Measurements from ENCODE around the gene ITPR1. TPM values are rescaled to one million over a fixed set of nuclear protein-coding genes. Genes with fewer than 3 reads are reported as not detected.

ITPR1 gene
- total RNA-seq, 2 donors from 2014 or later: 29.3 to 29.8 TPM

DNA sequence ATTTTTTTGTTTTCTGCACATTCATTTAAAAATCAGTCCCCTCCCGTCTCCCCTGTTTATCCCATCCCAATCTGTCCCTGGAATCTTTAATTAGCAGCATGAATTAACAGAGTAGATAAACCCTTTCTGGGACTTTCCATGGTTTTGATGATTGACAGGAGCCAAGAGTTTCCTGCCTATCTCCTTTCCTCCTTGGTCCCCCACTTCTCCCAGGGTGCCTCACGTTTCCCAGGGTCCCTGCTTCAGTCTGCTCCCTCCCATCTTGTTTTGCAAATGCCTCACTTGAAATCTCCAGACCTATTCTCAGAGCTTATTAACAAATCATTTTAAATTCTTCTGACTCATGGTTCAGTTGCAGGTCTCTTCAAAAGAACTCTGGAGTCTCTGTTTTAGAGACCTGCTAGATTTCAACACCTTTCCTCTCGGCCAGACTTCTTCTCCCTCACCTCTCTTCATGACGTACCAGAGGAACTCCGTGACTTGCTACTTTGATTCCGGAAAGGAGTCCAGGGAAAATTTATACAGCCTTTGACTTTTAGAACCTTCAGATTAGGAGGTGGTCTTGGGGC, 238.5 kb downstream of the ITPR1 start:
- H3K27ac ChIP-seq: no peak overlapping the region
- 91 to 93% methylated on average over 6 of the region's 6 CpGs for WGBS, 2 donors
- intact Hi-C loops (cut with DNase I): no loop called here
- TF ChIP-seq, protein P1, sequence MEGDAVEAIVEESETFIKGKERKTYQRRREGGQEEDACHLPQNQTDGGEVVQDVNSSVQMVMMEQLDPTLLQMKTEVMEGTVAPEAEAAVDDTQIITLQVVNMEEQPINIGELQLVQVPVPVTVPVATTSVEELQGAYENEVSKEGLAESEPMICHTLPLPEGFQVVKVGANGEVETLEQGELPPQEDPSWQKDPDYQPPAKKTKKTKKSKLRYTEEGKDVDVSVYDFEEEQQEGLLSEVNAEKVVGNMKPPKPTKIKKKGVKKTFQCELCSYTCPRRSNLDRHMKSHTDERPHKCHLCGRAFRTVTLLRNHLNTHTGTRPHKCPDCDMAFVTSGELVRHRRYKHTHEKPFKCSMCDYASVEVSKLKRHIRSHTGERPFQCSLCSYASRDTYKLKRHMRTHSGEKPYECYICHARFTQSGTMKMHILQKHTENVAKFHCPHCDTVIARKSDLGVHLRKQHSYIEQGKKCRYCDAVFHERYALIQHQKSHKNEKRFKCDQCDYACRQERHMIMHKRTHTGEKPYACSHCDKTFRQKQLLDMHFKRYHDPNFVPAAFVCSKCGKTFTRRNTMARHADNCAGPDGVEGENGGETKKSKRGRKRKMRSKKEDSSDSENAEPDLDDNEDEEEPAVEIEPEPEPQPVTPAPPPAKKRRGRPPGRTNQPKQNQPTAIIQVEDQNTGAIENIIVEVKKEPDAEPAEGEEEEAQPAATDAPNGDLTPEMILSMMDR (IDR thresholded peaks at IDR 0.05): no peak
- no peak for TF ChIP-seq POLR2A (IDR thresholded peaks at IDR 0.05)
- H3K9me3 ChIP-seq: no peaks in the 10 kb centered on the region
- H3K4me1 ChIP-seq: peaks cover 26% of the 10 kb centered on the region
- DNase-seq (no peak), ATAC-seq (no peak)
- no peaks in the 10 kb centered on the region for H3K27me3 ChIP-seq
- H3K36me3 ChIP-seq (replicated peaks in 1 of 2; ENCODE audit: insufficient read depth in 1 of 2, low read depth in 2 of 2): no peaks in the 10 kb centered on the region
- no peak overlapping the region for H3K4me3 ChIP-seq

DNA sequence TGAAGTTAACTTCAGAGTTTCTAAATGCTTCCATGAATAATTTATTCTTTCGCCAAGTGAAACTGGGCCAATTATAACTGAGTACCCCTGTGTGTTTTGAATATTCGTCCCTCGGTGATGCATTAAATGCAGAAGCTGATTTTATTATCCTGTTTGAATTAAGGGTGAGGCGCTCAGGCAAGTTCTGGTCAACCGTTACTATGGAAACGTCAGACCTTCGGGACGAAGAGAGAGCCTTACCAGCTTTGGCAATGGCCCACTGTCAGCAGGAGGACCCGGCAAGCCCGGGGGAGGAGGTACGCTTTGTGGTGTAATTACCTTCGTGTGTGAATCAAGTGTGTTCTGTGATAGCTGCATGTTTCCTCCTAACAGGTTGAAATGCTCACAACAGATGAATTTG, 239.8 kb downstream of the ITPR1 start:
- DNase-seq: no peak
- 65 to 71% methylated on average over 12 of the region's 12 CpGs for WGBS, 2 donors
- H3K9me3 ChIP-seq: no peaks in the 10 kb centered on the region
- no peak for TF ChIP-seq POLR2A (IDR thresholded peaks at IDR 0.05)
- TF ChIP-seq, protein P1 (IDR thresholded peaks at IDR 0.05): no peak
- ATAC-seq: no peak
- peaks cover 32% of the 10 kb centered on the region for H3K4me1 ChIP-seq
- intact Hi-C loops (cut with DNase I): no loop called here
- H3K27ac ChIP-seq: no peak overlapping the region
- no peaks in the 10 kb centered on the region for H3K27me3 ChIP-seq
- no peaks in the 10 kb centered on the region for H3K36me3 ChIP-seq (replicated peaks in 1 of 2; ENCODE audit: insufficient read depth in 1 of 2, low read depth in 2 of 2)
- no peak overlapping the region for H3K4me3 ChIP-seq

DNA sequence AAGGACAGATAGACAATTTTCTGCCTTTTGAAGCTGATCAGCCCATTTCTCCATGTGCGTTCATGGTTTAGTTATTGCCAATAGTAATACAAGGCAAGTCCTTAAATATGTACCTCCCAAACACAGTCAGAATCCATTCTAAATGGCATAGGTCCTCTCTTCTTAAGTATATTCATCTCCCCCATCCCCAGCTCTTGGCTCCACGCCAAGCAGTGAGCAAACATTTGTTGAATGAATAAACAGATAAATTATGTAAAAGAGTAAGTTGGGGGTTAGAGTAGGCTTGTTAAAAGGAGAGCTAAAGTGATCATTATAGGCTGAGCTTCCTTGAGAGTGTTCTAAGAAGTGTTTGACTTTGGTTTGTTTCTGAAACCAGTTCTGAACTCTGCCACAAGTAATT, 241.3 kb downstream of the ITPR1 start:
- Histone ChIP-seq H3K9me3 (no peaks in the 10 kb centered on the region), H3K36me3 (replicated peaks in 1 of 2; ENCODE audit: insufficient read depth in 1 of 2, low read depth in 2 of 2) (no peaks in the 10 kb centered on the region), H3K4me1 (peaks cover 27% of the 10 kb centered on the region), H3K27ac (no peak overlapping the region), H3K4me3 (no peak overlapping the region), H3K27me3 (no peaks in the 10 kb centered on the region)
- no peak for TF ChIP-seq POLR2A (IDR thresholded peaks at IDR 0.05)
- TF ChIP-seq, protein P1 (IDR thresholded peaks at IDR 0.05): no peak
- ATAC-seq (no peak), DNase-seq (peak in 1 of 4 donors; percentile 44)
- 56 to 60% methylated on average over 2 of the region's 2 CpGs for WGBS, 2 donors
- intact Hi-C loops (cut with DNase I): no loop called here

DNA sequence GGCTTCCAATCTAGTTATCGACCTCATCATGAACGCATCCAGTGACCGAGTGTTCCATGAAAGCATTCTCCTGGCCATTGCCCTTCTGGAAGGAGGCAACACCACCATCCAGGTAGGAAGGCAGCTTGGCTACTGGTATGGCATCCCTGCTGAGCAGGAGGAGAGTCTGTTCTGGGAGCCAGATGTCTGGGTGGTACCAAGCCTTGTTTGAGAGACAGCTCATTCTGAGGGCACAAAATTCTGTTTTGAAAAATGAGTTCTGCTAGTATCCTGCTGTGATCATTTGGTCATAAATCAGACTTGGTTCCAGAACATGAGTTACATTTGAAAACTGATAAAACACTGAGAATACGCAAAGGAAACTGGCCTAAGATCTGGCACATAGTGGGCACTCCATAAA, 242.1 kb downstream of the ITPR1 start:
- H3K27me3 ChIP-seq: no peaks in the 10 kb centered on the region
- H3K4me1 ChIP-seq: peaks cover 20% of the 10 kb centered on the region
- DNase-seq: no peak
- intact Hi-C loops (cut with DNase I): no loop called here
- H3K36me3 ChIP-seq (replicated peaks in 1 of 2; ENCODE audit: insufficient read depth in 1 of 2, low read depth in 2 of 2): no peaks in the 10 kb centered on the region
- no peak overlapping the region for H3K27ac ChIP-seq
- TF ChIP-seq POLR2A (IDR thresholded peaks at IDR 0.05): no peak
- TF ChIP-seq, protein P1 (IDR thresholded peaks at IDR 0.05): no peak
- no peaks in the 10 kb centered on the region for H3K9me3 ChIP-seq
- no peak overlapping the region for H3K4me3 ChIP-seq
- 70 to 82% methylated on average over 4 of the region's 4 CpGs for WGBS, 2 donors
- ATAC-seq: no peak

DNA sequence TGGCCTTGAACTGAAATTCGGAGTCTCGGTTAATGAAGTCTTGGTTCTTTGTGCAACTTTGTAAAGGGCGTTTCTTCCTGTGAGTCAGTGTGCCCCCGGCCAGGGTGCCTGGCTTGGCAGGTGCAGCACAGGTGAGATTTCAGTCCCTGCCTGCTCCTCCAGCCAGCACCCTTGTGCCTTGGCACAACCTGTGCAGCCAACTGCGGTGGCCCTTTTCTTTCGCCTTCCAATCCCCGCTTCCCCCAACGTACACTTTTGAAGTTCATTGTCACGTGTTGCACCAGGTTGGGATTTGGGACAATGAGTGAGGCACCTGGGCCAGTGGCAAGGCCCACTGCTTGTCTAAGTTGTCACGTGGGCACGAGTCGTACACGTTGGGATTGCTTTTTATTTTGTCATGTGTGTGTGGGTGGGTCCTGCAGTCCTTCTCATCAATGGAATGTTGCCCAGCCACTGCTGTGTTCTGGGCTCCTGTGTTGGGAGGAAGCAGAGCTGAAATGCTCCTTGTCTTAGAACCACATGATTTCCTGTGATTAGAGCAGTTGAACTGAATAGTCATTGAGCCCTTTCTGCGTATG, 243.2 kb downstream of the ITPR1 start:
- ATAC-seq (peak; percentile 82), DNase-seq (peak; percentile 59 to 92 (median 76))
- no peak overlapping the region for H3K4me3 ChIP-seq
- no peaks in the 10 kb centered on the region for H3K9me3 ChIP-seq
- H3K36me3 ChIP-seq (replicated peaks in 1 of 2; ENCODE audit: insufficient read depth in 1 of 2, low read depth in 2 of 2): no peaks in the 10 kb centered on the region
- intact Hi-C loops (cut with DNase I): no loop called here
- 51 to 68% methylated on average over 14 of the region's 14 CpGs for WGBS, 2 donors
- TF ChIP-seq, protein P1 (IDR thresholded peaks at IDR 0.05): peak in 1 of 7 experiments; percentile 4
- TF ChIP-seq POLR2A (IDR thresholded peaks at IDR 0.05): peak in 2 of 3 donors; percentile 16 to 41
- H3K4me1 ChIP-seq: peaks cover 23% of the 10 kb centered on the region
- peak overlapping the region; percentile 15 to 74 (median 60) for H3K27ac ChIP-seq
- H3K27me3 ChIP-seq: no peaks in the 10 kb centered on the region
